ENCODE results near the gene DGKI.
"Not testable (repeated sequence)": the region's sequence is repeated elsewhere in the genome, so short reads cannot be mapped to it uniquely, and the experiment has no call there.

Gene DGKI

DNA sequence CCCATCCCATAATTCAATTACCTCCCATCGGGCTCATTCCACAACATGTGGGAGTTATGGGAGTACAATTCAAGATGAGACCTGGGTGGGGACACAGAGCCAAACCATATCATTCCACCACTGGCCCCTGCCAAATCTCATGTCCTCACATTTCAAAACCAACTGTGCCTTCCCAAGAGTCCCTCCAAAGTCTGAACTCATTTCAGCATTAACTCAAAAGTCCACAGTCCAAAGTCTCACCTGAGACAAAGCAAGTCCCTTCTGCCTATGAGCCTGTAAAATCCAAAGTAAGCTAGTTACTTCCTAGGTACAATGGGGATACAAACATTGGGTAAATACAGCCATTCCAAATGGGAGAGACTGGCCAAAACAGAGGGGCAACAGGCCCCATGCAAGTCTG, 15.2 kb downstream of the DGKI start:
- not testable (repeated sequence) for H3K4me3 ChIP-seq (ENCODE audit: low read depth in 1 of 2, low read length in 2 of 2); H3K27ac ChIP-seq (ENCODE audit: low read depth, low read length); H3K4me1 ChIP-seq (ENCODE audit: insufficient read depth, low read length); H3K36me3 ChIP-seq (ENCODE audit: insufficient read depth, low read length); H3K27me3 ChIP-seq (ENCODE audit: control insufficient read depth in 1 of 2, insufficient read depth in 2 of 2, low read length in 2 of 2); H3K9me3 ChIP-seq (ENCODE audit: low read length); H3K9ac ChIP-seq (ENCODE audit: low read length)

DNA sequence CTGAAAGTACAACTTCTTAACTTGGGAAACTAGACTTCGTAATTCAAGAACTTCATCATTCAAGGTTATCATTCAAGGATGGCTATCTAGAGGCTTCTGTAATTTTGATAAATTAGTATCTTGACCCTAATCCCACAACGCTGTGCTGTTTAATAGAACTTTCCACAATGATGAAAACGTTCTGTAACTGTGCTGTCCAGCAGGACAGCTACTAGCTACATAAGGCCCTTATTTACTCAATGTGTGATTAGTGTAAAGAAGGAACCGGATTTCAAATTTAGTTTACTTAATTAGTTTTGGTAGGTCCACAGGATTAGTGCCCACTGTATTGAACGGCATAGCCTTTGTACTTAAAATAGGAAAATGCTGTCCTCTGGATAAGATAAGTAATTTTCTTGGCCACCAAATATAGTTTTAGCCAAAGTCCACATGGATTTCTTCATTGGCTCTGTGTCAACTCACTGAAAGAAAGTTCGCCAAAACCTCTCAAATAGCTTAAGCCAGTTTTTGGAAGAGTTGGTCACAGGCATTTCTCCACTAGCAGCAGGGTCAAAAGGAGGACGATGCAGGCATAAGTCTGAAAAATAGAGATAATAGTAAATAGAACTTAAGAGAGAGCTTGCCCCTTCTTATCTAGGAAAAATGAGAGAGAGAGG, 17.3 kb downstream of the DGKI start:
- no peaks in the 10 kb centered on the region for H3K4me1 ChIP-seq (ENCODE audit: insufficient read depth, low read length)
- H3K27me3 ChIP-seq (ENCODE audit: control insufficient read depth in 1 of 2, insufficient read depth in 2 of 2, low read length in 2 of 2): no peaks in the 10 kb centered on the region
- H3K4me3 ChIP-seq (ENCODE audit: low read depth in 1 of 2, low read length in 2 of 2): no peak overlapping the region
- no peak overlapping the region for H3K27ac ChIP-seq (ENCODE audit: low read depth, low read length)
- H3K9me3 ChIP-seq (ENCODE audit: low read length): no peaks in the 10 kb centered on the region
- no peaks in the 10 kb centered on the region for H3K36me3 ChIP-seq (ENCODE audit: insufficient read depth, low read length)
- H3K9ac ChIP-seq (ENCODE audit: low read length): no peak overlapping the region

DNA sequence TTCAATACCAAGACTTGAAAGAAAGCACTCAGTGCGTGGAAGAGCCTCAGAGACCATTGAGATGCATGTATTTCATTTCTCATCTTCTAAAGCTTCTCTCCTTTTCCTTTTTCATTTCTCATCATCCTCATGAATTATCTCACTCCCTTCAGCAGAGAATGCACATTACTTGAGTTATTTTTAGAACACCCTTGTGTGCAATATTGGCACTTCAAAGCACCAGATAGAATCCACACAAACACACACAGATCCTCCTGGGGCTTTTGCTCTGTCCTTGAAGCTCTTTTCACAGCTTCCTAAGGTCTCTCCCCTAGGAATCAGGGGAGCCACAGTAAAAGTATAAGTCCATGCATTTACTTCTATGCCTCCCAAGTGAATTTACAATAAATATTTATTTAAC, 18.3 kb downstream of the DGKI start:
- Histone ChIP-seq H3K9me3 (ENCODE audit: low read length) (no peaks in the 10 kb centered on the region), H3K4me1 (ENCODE audit: insufficient read depth, low read length) (no peaks in the 10 kb centered on the region), H3K9ac (ENCODE audit: low read length) (no peak overlapping the region), H3K27me3 (ENCODE audit: control insufficient read depth in 1 of 2, insufficient read depth in 2 of 2, low read length in 2 of 2) (no peaks in the 10 kb centered on the region), H3K36me3 (ENCODE audit: insufficient read depth, low read length) (no peaks in the 10 kb centered on the region), H3K4me3 (ENCODE audit: low read depth in 1 of 2, low read length in 2 of 2) (no peak overlapping the region), H3K27ac (ENCODE audit: low read depth, low read length) (no peak overlapping the region)

DNA sequence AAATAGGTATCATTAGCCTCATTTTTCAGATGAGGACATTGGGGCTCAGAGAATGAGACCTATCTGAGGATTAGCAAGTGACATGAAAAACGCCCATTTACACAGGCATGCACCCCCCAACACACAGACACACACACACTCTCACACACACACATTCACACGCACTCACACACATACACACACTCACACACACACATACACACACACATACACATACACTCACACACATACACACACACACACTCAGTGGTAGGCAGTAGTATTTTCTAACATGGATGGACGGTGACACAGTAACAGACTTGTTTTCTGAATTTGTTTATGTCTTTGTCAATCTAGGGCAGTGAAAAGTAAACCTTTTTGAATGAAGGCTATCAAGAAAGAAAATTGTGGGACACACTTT, 21.3 kb downstream of the DGKI start:
- Histone ChIP-seq H3K4me1 (ENCODE audit: insufficient read depth, low read length) (peaks cover 5% of the 10 kb centered on the region), H3K27ac (ENCODE audit: low read depth, low read length) (no peak overlapping the region), H3K36me3 (ENCODE audit: insufficient read depth, low read length) (no peaks in the 10 kb centered on the region), H3K4me3 (ENCODE audit: low read depth in 1 of 2, low read length in 2 of 2) (no peak overlapping the region), H3K9ac (ENCODE audit: low read length) (no peak overlapping the region), H3K27me3 (ENCODE audit: control insufficient read depth in 1 of 2, insufficient read depth in 2 of 2, low read length in 2 of 2) (no peaks in the 10 kb centered on the region), H3K9me3 (ENCODE audit: low read length) (no peaks in the 10 kb centered on the region)

DNA sequence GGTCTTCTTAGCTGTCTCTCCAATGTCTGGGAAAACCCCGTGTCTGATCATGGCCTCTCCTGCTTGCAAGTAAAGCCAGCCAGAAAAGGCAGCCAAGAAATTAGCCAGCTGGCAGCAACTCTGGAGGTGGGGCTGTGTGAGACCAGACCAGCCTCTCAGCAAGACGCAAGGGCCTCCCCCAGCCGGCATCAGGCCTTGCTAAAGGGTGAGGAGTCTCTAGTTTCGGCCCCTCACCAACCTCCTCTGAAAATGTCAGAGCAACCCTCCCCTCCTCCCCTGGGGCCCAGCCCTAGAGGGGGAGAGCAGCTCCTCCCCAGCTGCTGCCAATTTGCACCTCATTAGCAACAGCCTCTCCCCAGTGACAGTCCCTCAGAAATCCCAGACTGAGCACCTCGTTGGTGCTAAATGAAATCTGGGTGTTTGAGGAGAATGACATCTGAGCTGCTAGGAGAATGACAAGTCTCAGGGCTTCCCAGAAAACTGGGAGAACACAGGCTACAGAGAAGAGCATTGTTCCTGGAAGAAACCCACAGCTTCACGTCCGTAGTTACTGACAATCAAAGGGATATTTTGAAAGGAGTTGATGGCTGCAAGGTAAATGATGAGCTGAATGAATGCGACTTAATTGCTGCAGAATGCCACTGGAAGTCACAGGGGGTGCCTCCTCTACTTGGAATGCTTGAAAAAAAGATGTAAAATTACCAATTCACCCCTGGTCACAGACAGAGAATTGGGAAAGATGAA, 25.9 kb downstream of the DGKI start:
- no peak overlapping the region for H3K27ac ChIP-seq (ENCODE audit: low read depth, low read length)
- H3K4me1 ChIP-seq (ENCODE audit: insufficient read depth, low read length): peaks cover 9% of the 10 kb centered on the region
- no peak overlapping the region for H3K9ac ChIP-seq (ENCODE audit: low read length)
- H3K27me3 ChIP-seq (ENCODE audit: control insufficient read depth in 1 of 2, insufficient read depth in 2 of 2, low read length in 2 of 2): no peaks in the 10 kb centered on the region
- no peak overlapping the region for H3K4me3 ChIP-seq (ENCODE audit: low read depth in 1 of 2, low read length in 2 of 2)
- H3K36me3 ChIP-seq (ENCODE audit: insufficient read depth, low read length): no peaks in the 10 kb centered on the region
- no peaks in the 10 kb centered on the region for H3K9me3 ChIP-seq (ENCODE audit: low read length)

DNA sequence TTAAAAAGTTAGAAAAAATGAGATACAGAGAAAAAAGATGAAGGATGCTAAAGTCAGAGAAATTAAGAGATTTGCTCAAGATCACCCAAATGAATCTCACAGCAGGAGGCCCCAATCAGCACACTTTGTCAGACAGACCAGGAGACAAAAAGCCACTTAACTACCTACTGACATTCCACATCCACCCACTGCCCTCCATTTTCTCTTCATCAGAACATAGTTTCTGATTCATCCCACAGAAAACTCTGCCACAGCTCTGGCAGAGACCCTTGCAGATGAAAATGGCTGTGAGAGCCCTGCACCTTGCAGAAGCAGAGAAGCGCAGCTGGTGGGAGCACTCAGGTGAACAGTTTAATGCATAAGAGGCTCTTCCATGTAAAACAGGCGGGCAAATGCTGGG, 26.6 kb downstream of the DGKI start:
- Histone ChIP-seq H3K9ac (ENCODE audit: low read length) (no peak overlapping the region), H3K27ac (ENCODE audit: low read depth, low read length) (no peak overlapping the region), H3K4me3 (ENCODE audit: low read depth in 1 of 2, low read length in 2 of 2) (no peak overlapping the region)

DNA sequence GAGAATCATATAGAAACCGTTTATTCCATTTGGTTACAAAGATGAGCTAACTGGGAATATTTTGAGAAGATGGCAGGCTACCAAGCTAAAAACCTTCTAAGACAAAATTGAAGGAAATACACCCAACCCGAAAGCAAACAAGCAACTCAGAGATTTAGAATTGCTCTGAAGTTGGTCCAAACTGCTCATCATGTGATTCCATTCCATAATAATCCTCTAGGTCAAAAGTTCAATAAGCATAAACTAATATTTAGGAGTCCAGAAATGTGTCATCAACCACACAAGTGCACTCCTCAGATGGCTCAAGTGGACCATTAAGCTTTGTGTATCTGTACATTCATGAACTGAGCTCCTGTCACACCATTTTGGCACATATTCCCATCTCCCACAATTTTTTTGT, 28.7 kb downstream of the DGKI start:
- H3K4me1 ChIP-seq (ENCODE audit: insufficient read depth, low read length): peaks cover 9% of the 10 kb centered on the region
- H3K4me3 ChIP-seq (ENCODE audit: low read depth in 1 of 2, low read length in 2 of 2): no peak overlapping the region
- H3K36me3 ChIP-seq (ENCODE audit: insufficient read depth, low read length): no peaks in the 10 kb centered on the region
- no peaks in the 10 kb centered on the region for H3K9me3 ChIP-seq (ENCODE audit: low read length)
- no peak overlapping the region for H3K9ac ChIP-seq (ENCODE audit: low read length)
- H3K27me3 ChIP-seq (ENCODE audit: control insufficient read depth in 1 of 2, insufficient read depth in 2 of 2, low read length in 2 of 2): no peaks in the 10 kb centered on the region
- no peak overlapping the region for H3K27ac ChIP-seq (ENCODE audit: low read depth, low read length)

More for the DNA sequence above, 26.6 kb downstream of the DGKI start:
- no peaks in the 10 kb centered on the region for H3K36me3 ChIP-seq (ENCODE audit: insufficient read depth, low read length)
- no peaks in the 10 kb centered on the region for H3K9me3 ChIP-seq (ENCODE audit: low read length)
- H3K27me3 ChIP-seq (ENCODE audit: control insufficient read depth in 1 of 2, insufficient read depth in 2 of 2, low read length in 2 of 2): no peaks in the 10 kb centered on the region
- peaks cover 9% of the 10 kb centered on the region for H3K4me1 ChIP-seq (ENCODE audit: insufficient read depth, low read length)

DNA sequence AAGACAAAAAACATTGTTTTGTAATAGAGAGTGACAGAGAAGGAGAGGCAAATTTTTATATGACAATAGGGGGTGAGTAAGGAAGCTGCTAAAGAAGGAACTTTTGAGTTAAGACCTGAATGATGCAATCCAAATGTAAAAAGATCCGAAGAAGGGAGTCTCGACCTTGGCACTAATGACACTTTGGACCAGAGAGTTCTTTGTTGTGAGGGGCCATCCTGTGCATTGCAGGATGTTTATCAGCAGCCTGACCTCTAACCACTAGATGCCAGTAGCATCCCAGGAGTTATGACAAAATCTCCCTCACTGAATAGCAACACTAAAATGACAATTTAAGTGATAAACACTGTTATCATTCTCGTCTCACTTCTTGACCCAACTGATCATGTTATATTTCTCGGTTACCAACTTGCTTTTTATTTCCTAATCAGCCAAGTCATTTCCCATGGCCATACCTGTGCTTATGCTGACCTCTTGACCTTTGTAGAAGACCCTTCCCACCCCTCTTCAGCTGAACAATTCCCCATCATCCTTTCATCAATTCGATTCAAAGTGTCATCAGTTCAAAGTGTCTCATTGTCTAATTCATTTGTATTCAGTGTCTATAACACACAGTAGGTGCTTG, 30.0 kb downstream of the DGKI start:
- no peak overlapping the region for H3K27ac ChIP-seq (ENCODE audit: low read depth, low read length)
- H3K4me3 ChIP-seq (ENCODE audit: low read depth in 1 of 2, low read length in 2 of 2): no peak overlapping the region
- H3K9ac ChIP-seq (ENCODE audit: low read length): no peak overlapping the region
- no peaks in the 10 kb centered on the region for H3K9me3 ChIP-seq (ENCODE audit: low read length)
- peaks cover 9% of the 10 kb centered on the region for H3K4me1 ChIP-seq (ENCODE audit: insufficient read depth, low read length)
- no peaks in the 10 kb centered on the region for H3K36me3 ChIP-seq (ENCODE audit: insufficient read depth, low read length)
- no peaks in the 10 kb centered on the region for H3K27me3 ChIP-seq (ENCODE audit: control insufficient read depth in 1 of 2, insufficient read depth in 2 of 2, low read length in 2 of 2)

DNA sequence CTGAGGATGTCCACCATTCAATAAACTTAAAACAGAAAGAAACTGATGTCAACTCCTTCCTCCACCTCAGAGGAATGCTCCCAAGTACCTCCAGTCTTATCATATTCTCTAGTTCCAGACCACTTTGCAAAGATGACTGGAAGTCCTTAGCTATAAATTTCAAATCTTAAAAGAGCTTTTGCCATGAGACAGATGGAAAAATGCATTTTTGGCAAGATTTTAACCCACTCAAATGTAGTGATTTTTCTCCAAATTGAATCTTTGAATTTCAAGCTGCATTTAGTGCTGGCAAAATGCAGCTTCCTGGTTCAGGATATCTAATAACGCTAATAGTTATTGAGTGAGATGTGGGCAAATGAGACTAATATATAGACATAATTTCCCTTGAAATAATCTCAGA, 33.2 kb downstream of the DGKI start:
- H3K9me3 ChIP-seq (ENCODE audit: low read length): no peaks in the 10 kb centered on the region
- no peak overlapping the region for H3K27ac ChIP-seq (ENCODE audit: low read depth, low read length)
- H3K4me3 ChIP-seq (ENCODE audit: low read depth in 1 of 2, low read length in 2 of 2): no peak overlapping the region
- no peaks in the 10 kb centered on the region for H3K27me3 ChIP-seq (ENCODE audit: control insufficient read depth in 1 of 2, insufficient read depth in 2 of 2, low read length in 2 of 2)
- no peaks in the 10 kb centered on the region for H3K36me3 ChIP-seq (ENCODE audit: insufficient read depth, low read length)
- no peak overlapping the region for H3K9ac ChIP-seq (ENCODE audit: low read length)
- no peaks in the 10 kb centered on the region for H3K4me1 ChIP-seq (ENCODE audit: insufficient read depth, low read length)

DNA sequence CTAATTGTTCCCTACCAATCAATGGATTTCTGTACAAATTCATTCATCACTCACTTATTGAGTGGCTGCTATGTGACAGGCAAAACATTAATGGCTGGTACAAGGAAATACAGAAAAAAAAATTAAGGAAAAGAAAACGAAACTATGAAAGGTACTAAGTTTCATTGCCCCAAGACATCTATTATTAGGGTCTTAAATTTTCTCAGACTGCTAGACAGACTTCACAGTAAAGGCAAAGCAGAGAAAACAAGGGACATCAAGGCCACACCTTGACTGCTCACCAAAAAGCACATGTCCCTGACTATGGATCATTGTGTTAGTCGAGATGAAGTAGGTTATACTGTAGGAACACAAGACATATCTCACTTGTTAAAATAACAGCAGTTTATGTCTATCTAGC, 36.5 kb downstream of the DGKI start:
- Histone ChIP-seq H3K36me3 (ENCODE audit: insufficient read depth, low read length) (no peaks in the 10 kb centered on the region), H3K4me3 (ENCODE audit: low read depth in 1 of 2, low read length in 2 of 2) (no peak overlapping the region), H3K9me3 (ENCODE audit: low read length) (no peaks in the 10 kb centered on the region), H3K4me1 (ENCODE audit: insufficient read depth, low read length) (no peaks in the 10 kb centered on the region), H3K27me3 (ENCODE audit: control insufficient read depth in 1 of 2, insufficient read depth in 2 of 2, low read length in 2 of 2) (no peaks in the 10 kb centered on the region), H3K9ac (ENCODE audit: low read length) (no peak overlapping the region), H3K27ac (ENCODE audit: low read depth, low read length) (no peak overlapping the region)

DNA sequence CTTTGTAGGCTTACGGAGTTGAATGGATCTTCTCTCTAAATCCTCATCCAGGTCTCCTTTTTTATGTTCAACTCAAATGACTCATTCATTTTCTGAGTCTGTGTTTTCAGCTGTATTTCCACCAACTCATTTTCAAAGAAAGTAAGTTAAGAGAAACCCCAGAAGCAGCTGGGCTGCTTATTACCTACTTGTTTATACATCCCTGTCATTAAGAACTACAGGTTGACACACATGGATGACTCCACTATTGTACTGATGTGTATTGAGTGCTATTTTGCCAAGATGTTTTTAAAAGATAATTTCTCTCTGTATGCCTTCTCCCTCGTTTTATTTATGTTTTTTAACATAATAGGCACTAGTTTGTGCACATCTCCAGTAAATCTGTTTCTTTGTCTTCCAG, 41.9 kb downstream of the DGKI start:
- H3K36me3 ChIP-seq (ENCODE audit: insufficient read depth, low read length): no peaks in the 10 kb centered on the region

More for the DNA sequence above, 41.9 kb downstream of the DGKI start:
- H3K9ac ChIP-seq (ENCODE audit: low read length): no peak overlapping the region
- H3K4me3 ChIP-seq (ENCODE audit: low read depth in 1 of 2, low read length in 2 of 2): no peak overlapping the region
- H3K4me1 ChIP-seq (ENCODE audit: insufficient read depth, low read length): no peaks in the 10 kb centered on the region
- no peaks in the 10 kb centered on the region for H3K27me3 ChIP-seq (ENCODE audit: control insufficient read depth in 1 of 2, insufficient read depth in 2 of 2, low read length in 2 of 2)
- no peak overlapping the region for H3K27ac ChIP-seq (ENCODE audit: low read depth, low read length)
- H3K9me3 ChIP-seq (ENCODE audit: low read length): no peaks in the 10 kb centered on the region
